GM23248 (cell line): Measurements from ENCODE around the gene GKN2. TPM values are rescaled to one million over a fixed set of nuclear protein-coding genes. Genes with fewer than 3 reads are reported as not detected.
A peak's percentile ranks its signal among the peaks of the same experiment; 100 is the strongest.

Source experiments
- DNase-seq: peaks from one replicate; pipeline ENCODE4 v3.0.0-alpha.2; 2015
- H2AFZ ChIP-seq: fragments of 200-600 bp; sonication (generic); 2 replicates; pipeline ENCODE4 v1.6.1; 2016; ENCODE audit warnings: antibody characterized with exemption
- H3F3A ChIP-seq: fragments of 200-600 bp; sonication (generic); 2 replicates; pipeline ENCODE4 v1.6.1; 2016; ENCODE audit warnings: mild to moderate bottlenecking, antibody characterized with exemption, mixed run types; ENCODE audit not compliant: insufficient read depth
- H3K27ac ChIP-seq: fragments of 200-600 bp; sonication (generic); 2 replicates; pipeline ENCODE4 v1.5.1; 2016; ENCODE audit warnings: mild to moderate bottlenecking
- H3K27me3 ChIP-seq: fragments of 200-600 bp; sonication (generic); replicated peaks from 2 replicates; pipeline ENCODE4 v1.6.1; 2016; ENCODE audit warnings: mild to moderate bottlenecking; ENCODE audit not compliant: insufficient read depth
- H3K36me3 ChIP-seq: fragments of 200-600 bp; sonication (generic); 2 replicates; pipeline ENCODE4 v1.6.1; 2016; ENCODE audit warnings: low read depth, mild to moderate bottlenecking
- H3K4me1 ChIP-seq: fragments of 200-600 bp; sonication (generic); 2 replicates; pipeline ENCODE4 v1.6.1; 2016; ENCODE audit warnings: mild to moderate bottlenecking; ENCODE audit not compliant: insufficient read depth
- H3K4me2 ChIP-seq: fragments of 200-600 bp; sonication (generic); one replicate; pipeline ENCODE4 v1.6.1; 2016; ENCODE audit warnings: mild to moderate bottlenecking; ENCODE audit not compliant: unreplicated experiment
- H3K4me3 ChIP-seq: fragments of 200-600 bp; sonication (generic); 2 replicates; pipeline ENCODE4 v1.5.1; 2016; ENCODE audit warnings: mild to moderate bottlenecking
- H3K79me2 ChIP-seq: fragments of 200-600 bp; sonication (generic); 2 replicates; pipeline ENCODE4 v1.6.1; 2016; ENCODE audit warnings: mild to moderate bottlenecking; ENCODE audit not compliant: insufficient read depth
- H3K9ac ChIP-seq: fragments of 200-600 bp; sonication (generic); 2 replicates; pipeline ENCODE4 v1.6.1; 2016; ENCODE audit warnings: mild to moderate bottlenecking
- H3K9me2 ChIP-seq: fragments of 200-600 bp; sonication (generic); 2 replicates; pipeline ENCODE4 v1.6.1; 2016; ENCODE audit warnings: mixed run types, mild to moderate bottlenecking, moderate library complexity; ENCODE audit not compliant: insufficient read depth
- H3K9me3 ChIP-seq: fragments of 200-600 bp; sonication (generic); one replicate; pipeline ENCODE4 v1.6.1; 2017; ENCODE audit warnings: low read depth
- H4K20me1 ChIP-seq: fragments of 200-600 bp; sonication (generic); 2 replicates; pipeline ENCODE4 v1.6.0; 2016; ENCODE audit not compliant: insufficient read depth
- EZH2 ChIP-seq: fragments of 200-600 bp; sonication (generic); IDR thresholded peaks from 2 replicates; pipeline ENCODE4 v1.6.1; 2018; ENCODE audit warnings: antibody characterized with exemption, mild to moderate bottlenecking; ENCODE audit not compliant: insufficient read depth, poor library complexity, severe bottlenecking
- EZH2phosphoT487 ChIP-seq: fragments of 200-600 bp; sonication (generic); IDR thresholded peaks from 2 replicates; pipeline ENCODE4 v1.6.1; 2018; ENCODE audit warnings: antibody characterized with exemption, moderate library complexity, mild to moderate bottlenecking, low read depth; ENCODE audit not compliant: insufficient read depth
- WGBS, 2 experiments: methylation state at CpG; one replicate each; pipeline ENCODE4 v1.1.6; 2015 to 2017; ENCODE audit warnings: low lambda C conversion rate in 2 of 2, low coverage in 1 of 2; ENCODE audit errors: missing lambda C conversion rate in 2 of 2; 5-methylcytosine and 5-hydroxymethylcytosine counted together
- in situ Hi-C: fragments of 300-500 bp; cut with MboI; formaldehyde crosslinking; loops from 2 replicates; pipeline ENCODE4 v1.15.0; 2020
- polyA plus RNA-seq: library from polyadenylated mRNA; unstranded; fragments of >200 nt; fragmentation: Nextera tagmentation; extraction: Ambion mirVana; gene quantifications from 2 replicates; pipeline ENCODE4 v1.2.1, GENCODE V29; 2016
- total RNA-seq: library from RNA; depleted of rRNA; stranded (reverse); fragments of >200 nt; shearing (Covaris generic); gene quantifications from 2 replicates; pipeline ENCODE4 v1.2.3, GENCODE V29; 2014

Gene GKN2
- total and polyA plus RNA-seq, 2 experiments from 2014 or later, result not detected

- H3K9me3 ChIP-seq, result no peaks in the 10 kb centered on the region
- in situ Hi-C loops, result no loop called here
Measured at GRCh38 chr2:68951899-68952298, 794 bp downstream of the GKN2 start.

GRCh38 chr2:68948710-68949109 lies 4.0 kb downstream of the GKN2 start:
- no peaks in the 10 kb centered on the region for H3K9me2 ChIP-seq
- no peak overlapping the region for H3K9ac ChIP-seq
- H3K4me3 ChIP-seq, result no peak overlapping the region
- H4K20me1 ChIP-seq, result no peaks in the 10 kb centered on the region
- no peak for TF ChIP-seq EZH2
- TF ChIP-seq EZH2phosphoT487, result no peak
- no peak overlapping the region for H3K27ac ChIP-seq
- H2AFZ ChIP-seq, result no peak overlapping the region
- no peak overlapping the region for H3K4me2 ChIP-seq
- no peaks in the 10 kb centered on the region for H3K79me2 ChIP-seq
- no peaks in the 10 kb centered on the region for H3K4me1 ChIP-seq
- DNase-seq, result no peak
- no peaks in the 10 kb centered on the region for H3F3A ChIP-seq
- no peaks in the 10 kb centered on the region for H3K9me3 ChIP-seq
- in situ Hi-C loops, result no loop called here
- WGBS, 2 experiments, result 54 to 66% methylated on average over 1 of the region's 1 CpG
- H3K36me3 ChIP-seq, result no peaks in the 10 kb centered on the region
- H3K27me3 ChIP-seq, result no peaks in the 10 kb centered on the region

More at GRCh38 chr2:68951899-68952298, 794 bp downstream of the GKN2 start:
- WGBS, 2 experiments, result 69 to 72% methylated on average over 4 of the region's 4 CpGs
- H3K36me3 ChIP-seq, result no peaks in the 10 kb centered on the region
- H4K20me1 ChIP-seq, result no peaks in the 10 kb centered on the region
- no peak overlapping the region for H3K4me3 ChIP-seq
- no peaks in the 10 kb centered on the region for H3K79me2 ChIP-seq
- H3K4me2 ChIP-seq, result no peak overlapping the region
- H3K9me2 ChIP-seq, result no peaks in the 10 kb centered on the region
- TF ChIP-seq EZH2phosphoT487, result no peak
- H3K27ac ChIP-seq, result no peak overlapping the region
- no peaks in the 10 kb centered on the region for H3K27me3 ChIP-seq
- no peak overlapping the region for H3K9ac ChIP-seq
- H3F3A ChIP-seq, result no peaks in the 10 kb centered on the region
- H3K4me1 ChIP-seq, result no peaks in the 10 kb centered on the region
- no peak overlapping the region for H2AFZ ChIP-seq
- no peak for DNase-seq

- H4K20me1 ChIP-seq, result no peaks in the 10 kb centered on the region
- H3K27ac ChIP-seq, result no peak overlapping the region
- no peaks in the 10 kb centered on the region for H3K9me2 ChIP-seq
- no peak overlapping the region for H3K9ac ChIP-seq
- H3F3A ChIP-seq, result no peaks in the 10 kb centered on the region
- H3K27me3 ChIP-seq, result no peaks in the 10 kb centered on the region
- in situ Hi-C loops, result no loop called here
- H3K4me3 ChIP-seq, result no peak overlapping the region
- no peak for TF ChIP-seq EZH2phosphoT487
- no peak for TF ChIP-seq EZH2
- H3K4me2 ChIP-seq, result no peak overlapping the region
- 44 to 54% methylated on average over 3 of the region's 3 CpGs for WGBS, 2 experiments
- H3K79me2 ChIP-seq, result no peaks in the 10 kb centered on the region
- no peak overlapping the region for H2AFZ ChIP-seq
- no peak for DNase-seq
- H3K36me3 ChIP-seq, result no peaks in the 10 kb centered on the region
- no peaks in the 10 kb centered on the region for H3K4me1 ChIP-seq
- no peaks in the 10 kb centered on the region for H3K9me3 ChIP-seq
Measured at GRCh38 chr2:68946117-68946516, 6.6 kb downstream of the GKN2 start.

GRCh38 chr2:68943581-68944568 lies 8.8 kb downstream of the GKN2 start:
- 33 to 40% methylated on average over 27 of the region's 27 CpGs for WGBS, 2 experiments
- no peak overlapping the region for H3K4me2 ChIP-seq

More at GRCh38 chr2:68943581-68944568, 8.8 kb downstream of the GKN2 start:
- Histone ChIP-seq H3K4me3 (no peak overlapping the region), H4K20me1 (no peaks in the 10 kb centered on the region), H3K4me1 (no peaks in the 10 kb centered on the region), H3K27ac (no peak overlapping the region), H3K9me3 (no peaks in the 10 kb centered on the region), H3K9me2 (no peaks in the 10 kb centered on the region), H3K79me2 (no peaks in the 10 kb centered on the region), H3K9ac (0 out of 2 replicates have a peak overlapping the region, but pooled peaks have one; percentile 23), H3K27me3 (no peaks in the 10 kb centered on the region), H3K36me3 (no peaks in the 10 kb centered on the region), H3F3A (no peaks in the 10 kb centered on the region), H2AFZ (peak overlapping the region; percentile 85)
- DNase-seq, result peak; percentile 76
- TF ChIP-seq EZH2phosphoT487, result no peak
- no peak for TF ChIP-seq EZH2
- in situ Hi-C loops, result no loop called here
